GM13976 (cell line): ENCODE data around the gene LRIG1.

Experiments used
- DNase-seq: peaks from one replicate; pipeline ENCODE4 v3.0.0; 2012; ENCODE audit warnings: low spot score
- in situ Hi-C: fragments of 300-500 bp; cut with MboI; formaldehyde crosslinking; loops from one replicate; pipeline ENCODE4 v1.12.0; 2022; ENCODE audit warnings: low sequenced_read_pairs, mixed read lengths, inconsistent platforms; ENCODE audit not compliant: unreplicated experiment
- TF ChIP-seq, protein P1 (sequence below): IDR thresholded peaks from 2 replicates; pipeline ENCODE4 v1.5.1; 2012; ENCODE audit warnings: borderline replicate concordance, mild to moderate bottlenecking; ENCODE audit not compliant: insufficient read depth; ENCODE audit errors: extremely low read depth, missing control alignments, control extremely low read depth

LRIG1 gene

GRCh38 chr3:66403323-66403990 lies 97.4 kb downstream of the LRIG1 start:
- DNase-seq = no peak
- in situ Hi-C loops = loop anchor here (10.0 kb wide), 1 partner anchor 411 kb away; no protein-coding TSS in a partner anchor
- TF ChIP-seq, protein P1, sequence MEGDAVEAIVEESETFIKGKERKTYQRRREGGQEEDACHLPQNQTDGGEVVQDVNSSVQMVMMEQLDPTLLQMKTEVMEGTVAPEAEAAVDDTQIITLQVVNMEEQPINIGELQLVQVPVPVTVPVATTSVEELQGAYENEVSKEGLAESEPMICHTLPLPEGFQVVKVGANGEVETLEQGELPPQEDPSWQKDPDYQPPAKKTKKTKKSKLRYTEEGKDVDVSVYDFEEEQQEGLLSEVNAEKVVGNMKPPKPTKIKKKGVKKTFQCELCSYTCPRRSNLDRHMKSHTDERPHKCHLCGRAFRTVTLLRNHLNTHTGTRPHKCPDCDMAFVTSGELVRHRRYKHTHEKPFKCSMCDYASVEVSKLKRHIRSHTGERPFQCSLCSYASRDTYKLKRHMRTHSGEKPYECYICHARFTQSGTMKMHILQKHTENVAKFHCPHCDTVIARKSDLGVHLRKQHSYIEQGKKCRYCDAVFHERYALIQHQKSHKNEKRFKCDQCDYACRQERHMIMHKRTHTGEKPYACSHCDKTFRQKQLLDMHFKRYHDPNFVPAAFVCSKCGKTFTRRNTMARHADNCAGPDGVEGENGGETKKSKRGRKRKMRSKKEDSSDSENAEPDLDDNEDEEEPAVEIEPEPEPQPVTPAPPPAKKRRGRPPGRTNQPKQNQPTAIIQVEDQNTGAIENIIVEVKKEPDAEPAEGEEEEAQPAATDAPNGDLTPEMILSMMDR = no peak

GRCh38 chr3:66402596-66403290 lies 98.1 kb downstream of the LRIG1 start:
- DNase-seq = no peak
- in situ Hi-C loops = loop anchor here (10.0 kb wide), 1 partner anchor 412 kb away; no protein-coding TSS in a partner anchor
- TF ChIP-seq, protein P1 = no peak

GRCh38 chr3:66401675-66402491 lies 98.9 kb downstream of the LRIG1 start:
- DNase-seq = no peak
- TF ChIP-seq, protein P1 = no peak
- in situ Hi-C loops = loop anchor here (10.0 kb wide), 1 partner anchor 413 kb away; no protein-coding TSS in a partner anchor

DNA sequence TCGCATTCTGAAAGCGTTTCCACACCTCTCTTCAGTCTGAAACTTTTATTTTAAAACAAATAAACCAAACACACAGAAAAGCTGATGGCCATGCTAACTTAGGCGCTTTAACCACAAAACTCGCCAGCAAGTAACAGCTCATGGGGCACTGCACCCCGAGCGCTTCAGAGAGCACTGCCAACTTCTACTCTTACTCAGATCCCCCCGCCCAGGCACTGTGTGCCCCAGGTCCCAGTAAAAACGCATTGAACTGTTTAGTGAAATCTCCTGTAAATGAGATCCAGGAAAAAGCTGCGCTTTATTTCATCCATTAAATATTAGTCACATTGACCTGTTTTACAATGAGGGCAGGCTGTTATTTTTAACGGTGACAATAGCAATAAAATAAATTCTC lies 99.7 kb downstream of the LRIG1 start:
- in situ Hi-C loops = loop anchor here (10.0 kb wide), 1 partner anchor 414 kb away; no protein-coding TSS in a partner anchor
- TF ChIP-seq, protein P1 = no peak
- DNase-seq = no peak

DNA sequence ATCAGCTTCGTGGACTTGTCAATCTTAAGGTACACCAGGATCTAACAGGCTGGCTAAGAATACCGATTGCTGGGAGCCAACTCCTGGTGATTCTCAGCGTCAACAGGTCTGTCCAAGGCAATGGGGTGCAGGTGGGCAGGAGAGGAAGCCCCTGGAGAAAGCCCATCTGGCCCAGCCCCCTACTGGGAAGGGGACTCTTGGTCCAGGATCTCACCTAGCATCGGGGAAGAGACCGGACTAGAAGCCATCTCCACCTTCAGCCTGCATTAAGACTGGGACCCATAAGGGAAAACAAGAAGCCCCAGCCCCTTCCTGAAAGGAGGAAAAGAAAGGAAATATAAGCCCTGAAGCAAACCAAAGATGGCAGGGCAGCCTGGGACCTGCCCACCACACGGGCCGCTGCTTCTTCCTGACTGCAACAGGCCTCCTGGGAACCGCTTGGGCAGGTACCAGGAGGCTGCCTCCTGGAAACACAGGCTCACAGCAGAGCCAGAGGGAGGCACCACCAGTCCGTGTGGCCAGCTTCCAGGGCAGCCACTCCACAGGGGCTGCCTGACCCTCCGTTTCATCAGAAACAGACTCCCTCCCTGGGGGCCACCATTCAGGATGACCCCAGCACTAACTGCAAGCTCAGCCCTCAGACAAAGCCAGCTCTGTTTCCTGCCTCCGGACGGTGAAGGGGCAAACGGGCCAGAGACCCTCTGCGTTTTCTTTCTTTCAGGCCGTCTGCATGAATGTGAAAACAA lies 100.2 kb downstream of the LRIG1 start:
- DNase-seq = no peak
- in situ Hi-C loops = loop anchor here (10.0 kb wide), 1 partner anchor 414 kb away; no protein-coding TSS in a partner anchor

More for the DNA sequence above, 100.2 kb downstream of the LRIG1 start:
- TF ChIP-seq, protein P1 = no peak
